ENCODE measurements around the gene NEO1.

The NEO1 gene

DNA sequence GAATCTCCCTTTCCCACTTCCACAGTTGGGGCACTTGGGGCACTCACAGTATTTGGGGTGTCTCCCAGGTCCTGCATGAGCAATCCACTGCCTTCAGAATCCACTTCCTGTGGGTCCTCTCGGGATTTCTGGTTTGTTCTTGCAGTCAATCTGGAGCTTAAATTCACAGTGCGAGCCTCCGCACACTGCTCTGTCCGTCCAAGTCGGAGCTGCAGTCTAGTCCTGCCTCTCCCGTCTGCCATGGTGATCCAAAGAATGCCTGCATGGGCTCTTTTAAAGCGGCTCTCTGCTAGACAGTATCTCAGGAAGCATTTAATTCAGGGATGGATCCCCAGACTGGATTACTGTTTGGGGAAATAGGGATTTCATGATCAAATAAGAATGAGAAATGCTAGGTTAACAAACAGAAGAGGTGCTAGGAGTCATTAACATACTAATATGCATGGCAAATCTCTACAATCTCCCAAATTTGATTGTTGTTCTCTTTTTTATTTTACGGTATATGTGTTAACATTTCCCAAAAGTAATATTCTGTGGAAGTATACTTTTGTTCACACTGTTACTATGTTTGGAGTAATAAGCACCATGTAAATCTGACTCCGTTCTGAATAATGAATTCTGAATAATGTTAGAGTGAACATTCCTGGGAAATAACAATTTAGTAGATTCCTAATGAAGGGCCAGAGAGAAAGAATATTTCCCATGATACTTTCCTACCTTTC is 174.0 kb downstream of the NEO1 start:
- H4K12ac ChIP-seq (ENCODE audit: low read depth, low read length), result no peak overlapping the region
- H3K4me3 ChIP-seq (ENCODE audit: low read depth, low read length), result no peak overlapping the region
- no peaks in the 10 kb centered on the region for H3K79me2 ChIP-seq (ENCODE audit: control insufficient read depth, insufficient read depth, low read length, poor library complexity)
- H3K27ac ChIP-seq (ENCODE audit: low read depth, low read length), result no peak overlapping the region
- H3K9ac ChIP-seq (ENCODE audit: low read length), result no peak overlapping the region
- no peak overlapping the region for H2BK12ac ChIP-seq (ENCODE audit: low read length)
- H3K4me2 ChIP-seq (ENCODE audit: low read length), result no peak overlapping the region
- H2AK5ac ChIP-seq (ENCODE audit: low read length), result no peak overlapping the region
- H3K4ac ChIP-seq (ENCODE audit: low read depth, low read length), result no peak overlapping the region
- H3K27me3 ChIP-seq (ENCODE audit: insufficient read depth, low read length), result no peaks in the 10 kb centered on the region
- no peak overlapping the region for H4K91ac ChIP-seq (ENCODE audit: low read depth, low read length)
- H2BK5ac ChIP-seq (ENCODE audit: low read depth, low read length, poor library complexity), result no peak overlapping the region
- DNase-seq, result no peak
- peaks cover 2% of the 10 kb centered on the region for H3K9me3 ChIP-seq (ENCODE audit: insufficient read depth, low read depth, low read length)
- H3K4me1 ChIP-seq (ENCODE audit: control insufficient read depth in 1 of 2, insufficient read depth in 2 of 2, low read length in 2 of 2), result no peaks in the 10 kb centered on the region
- no peak overlapping the region for H4K8ac ChIP-seq (ENCODE audit: low read depth, low read length)
- H3K14ac ChIP-seq (ENCODE audit: low read length), result no peak overlapping the region
- H2BK120ac ChIP-seq (ENCODE audit: insufficient read depth, low read length, poor library complexity), result no peak overlapping the region
- WGBS (ENCODE audit: extremely low coverage, insufficient coverage, insufficient read length), result no CpG with 5 or more reads among the region's 9 CpGs
- H3K18ac ChIP-seq (ENCODE audit: low read length), result no peak overlapping the region
- peaks cover 0 to 2% of the 10 kb centered on the region in 2 experiments for H3K36me3 ChIP-seq (ENCODE audit: control insufficient read depth in 1 of 2, insufficient read depth in 2 of 2, low read length in 2 of 2)
- H2AFZ ChIP-seq (ENCODE audit: insufficient read depth, low read length, poor library complexity), result no peak overlapping the region
- peaks cover 3% of the 10 kb centered on the region for H3K79me1 ChIP-seq (ENCODE audit: low read length)
- no peak overlapping the region for H3K23ac ChIP-seq (ENCODE audit: low read length)

GRCh38 chr15:73227433-73228056 is 175.3 kb downstream of the NEO1 start:
- Histone ChIP-seq H3K79me1 (ENCODE audit: low read length) (peaks cover 3% of the 10 kb centered on the region), H2AFZ (ENCODE audit: insufficient read depth, low read length, poor library complexity) (no peak overlapping the region), H4K8ac (ENCODE audit: low read depth, low read length) (no peak overlapping the region), H3K4me1 (ENCODE audit: control insufficient read depth in 1 of 2, insufficient read depth in 2 of 2, low read length in 2 of 2) (no peaks in the 10 kb centered on the region), H2BK120ac (ENCODE audit: insufficient read depth, low read length, poor library complexity) (no peak overlapping the region), H3K9ac (ENCODE audit: low read length) (no peak overlapping the region), H2BK5ac (ENCODE audit: low read depth, low read length, poor library complexity) (no peak overlapping the region), H3K4me3 (ENCODE audit: low read depth, low read length) (no peak overlapping the region), H3K23ac (ENCODE audit: low read length) (no peak overlapping the region), H3K79me2 (ENCODE audit: control insufficient read depth, insufficient read depth, low read length, poor library complexity) (no peaks in the 10 kb centered on the region), H3K36me3 (ENCODE audit: control insufficient read depth in 1 of 2, insufficient read depth in 2 of 2, low read length in 2 of 2) (peaks cover 0 to 2% of the 10 kb centered on the region in 2 experiments), H3K18ac (ENCODE audit: low read length) (no peak overlapping the region), H3K14ac (ENCODE audit: low read length) (no peak overlapping the region), H2BK12ac (ENCODE audit: low read length) (no peak overlapping the region), H3K4ac (ENCODE audit: low read depth, low read length) (no peak overlapping the region), H3K9me3 (ENCODE audit: insufficient read depth, low read depth, low read length) (no peaks in the 10 kb centered on the region), H4K91ac (ENCODE audit: low read depth, low read length) (no peak overlapping the region), H3K4me2 (ENCODE audit: low read length) (no peak overlapping the region), H3K27ac (ENCODE audit: low read depth, low read length) (no peak overlapping the region), H3K27me3 (ENCODE audit: insufficient read depth, low read length) (no peaks in the 10 kb centered on the region), H4K12ac (ENCODE audit: low read depth, low read length) (no peak overlapping the region), H2AK5ac (ENCODE audit: low read length) (no peak overlapping the region)
- WGBS (ENCODE audit: extremely low coverage, insufficient coverage, insufficient read length), result no CpG with 5 or more reads among the region's 6 CpGs
- DNase-seq, result no peak

DNA sequence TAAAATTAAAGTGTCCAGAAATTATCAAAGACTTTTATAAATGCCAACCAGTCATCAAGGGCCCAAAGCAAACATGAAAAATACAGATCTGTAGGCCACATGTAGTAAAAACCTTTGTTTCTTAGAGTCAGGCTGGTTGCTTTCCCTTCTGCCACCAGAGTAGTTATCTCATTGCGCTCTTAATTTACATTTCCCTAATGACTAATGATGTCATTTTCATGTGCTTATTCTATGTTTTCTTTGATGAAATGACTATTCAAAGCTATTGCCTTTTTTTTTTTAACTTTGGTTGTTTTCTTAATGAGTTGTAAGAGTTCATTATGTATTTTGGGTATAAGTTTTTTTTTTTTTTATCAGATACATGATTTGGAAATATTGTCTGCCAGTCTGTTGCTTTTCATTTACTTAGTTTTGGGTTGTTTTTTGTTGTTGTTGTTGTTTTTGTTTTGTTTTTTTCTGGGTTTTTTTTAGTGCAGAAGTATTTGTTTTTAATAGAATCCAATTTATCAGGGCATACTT is 175.9 kb downstream of the NEO1 start:
- Histone ChIP-seq H3K79me2 (ENCODE audit: control insufficient read depth, insufficient read depth, low read length, poor library complexity) (no peaks in the 10 kb centered on the region), H4K91ac (ENCODE audit: low read depth, low read length) (no peak overlapping the region), H3K36me3 (ENCODE audit: control insufficient read depth in 1 of 2, insufficient read depth in 2 of 2, low read length in 2 of 2) (peaks cover 0 to 2% of the 10 kb centered on the region in 2 experiments), H3K27me3 (ENCODE audit: insufficient read depth, low read length) (no peaks in the 10 kb centered on the region), H2BK120ac (ENCODE audit: insufficient read depth, low read length, poor library complexity) (no peak overlapping the region), H3K18ac (ENCODE audit: low read length) (no peak overlapping the region), H3K4me3 (ENCODE audit: low read depth, low read length) (no peak overlapping the region), H2AK5ac (ENCODE audit: low read length) (no peak overlapping the region), H3K9me3 (ENCODE audit: insufficient read depth, low read depth, low read length) (no peaks in the 10 kb centered on the region), H4K12ac (ENCODE audit: low read depth, low read length) (no peak overlapping the region), H3K79me1 (ENCODE audit: low read length) (peaks cover 3% of the 10 kb centered on the region), H2AFZ (ENCODE audit: insufficient read depth, low read length, poor library complexity) (no peak overlapping the region), H3K9ac (ENCODE audit: low read length) (no peak overlapping the region), H3K27ac (ENCODE audit: low read depth, low read length) (no peak overlapping the region), H4K8ac (ENCODE audit: low read depth, low read length) (no peak overlapping the region), H2BK12ac (ENCODE audit: low read length) (no peak overlapping the region), H3K4ac (ENCODE audit: low read depth, low read length) (no peak overlapping the region), H3K4me1 (ENCODE audit: control insufficient read depth in 1 of 2, insufficient read depth in 2 of 2, low read length in 2 of 2) (no peaks in the 10 kb centered on the region), H3K4me2 (ENCODE audit: low read length) (no peak overlapping the region), H3K23ac (ENCODE audit: low read length) (no peak overlapping the region), H3K14ac (ENCODE audit: low read length) (no peak overlapping the region), H2BK5ac (ENCODE audit: low read depth, low read length, poor library complexity) (no peak overlapping the region)
- DNase-seq, result no peak
- WGBS (ENCODE audit: extremely low coverage, insufficient coverage, insufficient read length), result no CpG with 5 or more reads among the region's 1 CpG

DNA sequence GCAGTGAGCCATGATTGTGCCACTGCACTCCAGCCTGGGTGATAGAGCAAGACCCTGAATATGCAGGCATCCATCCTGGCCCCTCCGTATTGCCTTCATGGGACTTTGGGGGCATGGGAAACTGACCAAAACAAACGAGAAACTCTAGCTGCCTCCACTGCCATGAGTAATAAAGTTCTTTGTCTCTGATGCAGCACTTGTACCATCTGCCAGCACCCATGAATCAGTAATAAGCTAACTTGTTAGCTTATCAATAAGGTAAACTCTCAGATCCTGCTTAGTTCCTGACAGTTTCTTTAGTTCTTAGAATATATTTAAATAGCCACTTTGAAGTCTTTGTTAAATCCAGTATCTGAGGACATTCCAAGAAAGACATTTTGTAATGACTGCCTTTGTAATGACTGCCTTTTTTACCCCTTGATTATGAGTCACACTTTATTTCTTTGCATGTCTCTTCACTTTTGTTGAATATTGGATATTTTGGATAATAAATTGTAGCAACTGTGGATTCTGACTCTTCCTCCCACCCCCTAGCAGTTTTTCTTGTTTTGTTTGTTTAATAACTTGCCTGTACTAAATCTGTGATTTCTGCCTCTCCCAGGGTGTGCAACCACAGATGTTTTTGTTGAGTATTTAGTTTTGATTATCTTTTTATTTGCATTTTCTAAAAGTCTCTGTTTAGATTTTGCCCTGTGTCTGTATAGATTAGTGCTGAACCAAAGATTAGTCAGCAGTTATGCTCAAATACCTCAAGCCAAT is 179.6 kb downstream of the NEO1 start:
- H3K4me1 ChIP-seq (ENCODE audit: control insufficient read depth in 1 of 2, insufficient read depth in 2 of 2, low read length in 2 of 2), result no peaks in the 10 kb centered on the region
- peaks cover 0 to 2% of the 10 kb centered on the region in 2 experiments for H3K36me3 ChIP-seq (ENCODE audit: control insufficient read depth in 1 of 2, insufficient read depth in 2 of 2, low read length in 2 of 2)
- no peak overlapping the region for H3K4me2 ChIP-seq (ENCODE audit: low read length)
- no CpG with 5 or more reads among the region's 2 CpGs for WGBS (ENCODE audit: extremely low coverage, insufficient coverage, insufficient read length)
- H2BK12ac ChIP-seq (ENCODE audit: low read length), result no peak overlapping the region
- H3K4me3 ChIP-seq (ENCODE audit: low read depth, low read length), result no peak overlapping the region
- H2AFZ ChIP-seq (ENCODE audit: insufficient read depth, low read length, poor library complexity), result no peak overlapping the region
- no peak overlapping the region for H3K27ac ChIP-seq (ENCODE audit: low read depth, low read length)
- H3K79me2 ChIP-seq (ENCODE audit: control insufficient read depth, insufficient read depth, low read length, poor library complexity), result no peaks in the 10 kb centered on the region
- no peak overlapping the region for H2BK120ac ChIP-seq (ENCODE audit: insufficient read depth, low read length, poor library complexity)
- no peak overlapping the region for H4K91ac ChIP-seq (ENCODE audit: low read depth, low read length)
- H3K9ac ChIP-seq (ENCODE audit: low read length), result no peak overlapping the region
- no peak overlapping the region for H3K23ac ChIP-seq (ENCODE audit: low read length)
- H4K12ac ChIP-seq (ENCODE audit: low read depth, low read length), result no peak overlapping the region
- H3K14ac ChIP-seq (ENCODE audit: low read length), result no peak overlapping the region
- no peak overlapping the region for H2BK5ac ChIP-seq (ENCODE audit: low read depth, low read length, poor library complexity)
- no peaks in the 10 kb centered on the region for H3K79me1 ChIP-seq (ENCODE audit: low read length)
- DNase-seq, result no peak
- no peak overlapping the region for H3K4ac ChIP-seq (ENCODE audit: low read depth, low read length)
- H3K27me3 ChIP-seq (ENCODE audit: insufficient read depth, low read length), result no peaks in the 10 kb centered on the region
- no peak overlapping the region for H2AK5ac ChIP-seq (ENCODE audit: low read length)
- H3K9me3 ChIP-seq (ENCODE audit: insufficient read depth, low read depth, low read length), result peaks cover 1% of the 10 kb centered on the region
- no peak overlapping the region for H4K8ac ChIP-seq (ENCODE audit: low read depth, low read length)
- no peak overlapping the region for H3K18ac ChIP-seq (ENCODE audit: low read length)
